HG02759 (cell line): ENCODE data around the gene VAV1.
"Not testable (repeated sequence)": the region's sequence is repeated elsewhere in the genome, so short reads cannot be mapped to it uniquely, and the experiment has no call there.

Source experiments
- ATAC-seq: cut with Tn5 transposase; IDR thresholded peaks from one replicate; pipeline ENCODE4 v1.9.1; 2021; ENCODE audit warnings: mild to moderate bottlenecking, moderate library complexity; ENCODE audit not compliant: unreplicated experiment

The VAV1 gene

GRCh38 chr19:6779206-6779605, 6.7 kb downstream of the VAV1 start:
- no peak for ATAC-seq

GRCh38 chr19:6787393-6787792, 14.9 kb downstream of the VAV1 start:
- ATAC-seq = no peak

GRCh38 chr19:6788896-6789295, 16.4 kb downstream of the VAV1 start:
- no peak for ATAC-seq

- no peak for ATAC-seq
These were observed 18.0 kb downstream of the VAV1 start for GRCh38 chr19:6790194-6791128.

GRCh38 chr19:6791237-6791636, 18.7 kb downstream of the VAV1 start:
- ATAC-seq = no peak

GRCh38 chr19:6793411-6793810, 20.9 kb downstream of the VAV1 start:
- no peak for ATAC-seq

- ATAC-seq = no peak
These were observed 21.5 kb downstream of the VAV1 start for GRCh38 chr19:6793973-6794372.

GRCh38 chr19:6794686-6795431, 22.4 kb downstream of the VAV1 start:
- no peak for ATAC-seq

- ATAC-seq = no peak
These were observed 23.8 kb downstream of the VAV1 start for GRCh38 chr19:6796278-6796677.

- ATAC-seq = no peak
These were observed 25.1 kb downstream of the VAV1 start for GRCh38 chr19:6797646-6798045.

- ATAC-seq = not testable (repeated sequence)
These were observed 27.8 kb downstream of the VAV1 start for GRCh38 chr19:6800160-6800790.

- no peak for ATAC-seq
These were observed 28.5 kb downstream of the VAV1 start for GRCh38 chr19:6800991-6801484.

GRCh38 chr19:6801485-6802086, 29.1 kb downstream of the VAV1 start:
- peak; percentile 59 for ATAC-seq

GRCh38 chr19:6802336-6803035, 30.0 kb downstream of the VAV1 start:
- peak; percentile 50 for ATAC-seq

GRCh38 chr19:6803036-6803404, 30.5 kb downstream of the VAV1 start:
- no peak for ATAC-seq

GRCh38 chr19:6806488-6806887, 34.0 kb downstream of the VAV1 start:
- no peak for ATAC-seq

- no peak for ATAC-seq
These were observed 34.8 kb downstream of the VAV1 start for GRCh38 chr19:6807291-6807690.

GRCh38 chr19:6808494-6808893, 36.0 kb downstream of the VAV1 start:
- no peak for ATAC-seq

- no peak for ATAC-seq
These were observed 36.8 kb downstream of the VAV1 start for GRCh38 chr19:6809262-6809661.

GRCh38 chr19:6811378-6811777, 38.9 kb downstream of the VAV1 start:
- no peak for ATAC-seq
